Keratinocyte (primary cell): ENCODE results near the gene IL1RAPL1. TPM values are rescaled to one million over a fixed set of nuclear protein-coding genes. Genes with fewer than 3 reads are reported as not detected.

Experiments
- DNase-seq: peaks from one replicate; pipeline ENCODE4 v3.0.0-alpha.2; 2011; ENCODE audit warnings: low read depth, missing footprints, low spot score
- FAIRE-seq: peaks from 2 replicates; lab custom pipeline; 2011; peaks lifted over from hg19 to GRCh38; lab: Jason Lieb, UNC
- H2AFZ ChIP-seq: 2 replicates; pipeline ENCODE4 v1.6.0; 2012; ENCODE audit warnings: low read length, control low read depth, inconsistent platforms; ENCODE audit not compliant: control insufficient read depth
- H3K27ac ChIP-seq: 2 replicates; pipeline ENCODE4 v1.5.1; 2011; ENCODE audit warnings: low read length; ENCODE audit not compliant: control insufficient read depth, insufficient read depth
- H3K27me3 ChIP-seq: 3 replicates; pipeline ENCODE4 v1.6.0; 2011; ENCODE audit warnings: low read length; ENCODE audit not compliant: control insufficient read depth, insufficient read depth; ENCODE audit errors: extremely low read depth
- H3K36me3 ChIP-seq, 2 experiments: 2 replicates in 1 of 2; 3 replicates in 1 of 2; pipeline ENCODE4 v1.5.1; 2011; ENCODE audit warnings: low read length in 2 of 2, mild to moderate bottlenecking in 1 of 2; ENCODE audit not compliant: control insufficient read depth in 2 of 2, insufficient read depth in 2 of 2; ENCODE audit errors: extremely low read depth in 1 of 2
- H3K4me1 ChIP-seq: 3 replicates; pipeline ENCODE4 v1.5.1; 2011; ENCODE audit warnings: low read length; ENCODE audit not compliant: control insufficient read depth, insufficient read depth; ENCODE audit errors: extremely low read depth
- H3K4me2 ChIP-seq: 3 replicates; pipeline ENCODE4 v1.6.0; 2011; ENCODE audit warnings: low read depth, low read length; ENCODE audit not compliant: control insufficient read depth, insufficient read depth; ENCODE audit errors: extremely low read depth
- H3K4me3 ChIP-seq, 3 experiments: fragments of 200-600 bp in 1 of 3; sonication (generic) in 1 of 3; 2 replicates in 2 of 3; 3 replicates in 1 of 3; pipeline ENCODE4 v1.5.1; 2011 to 2016; ENCODE audit warnings: low read length in 3 of 3, mild to moderate bottlenecking in 3 of 3, control low read depth in 2 of 3, inconsistent platforms in 1 of 3, low read depth in 1 of 3, mixed read lengths in 1 of 3, mixed run types in 1 of 3, moderate library complexity in 1 of 3; ENCODE audit not compliant: control insufficient read depth in 2 of 3, insufficient read depth in 2 of 3; ENCODE audit errors: extremely low read depth in 1 of 3
- H3K79me2 ChIP-seq: 2 replicates; pipeline ENCODE4 v1.6.0; 2012; ENCODE audit warnings: low read length; ENCODE audit not compliant: control insufficient read depth, insufficient read depth
- H3K9ac ChIP-seq: 3 replicates; pipeline ENCODE4 v1.6.0; 2011; ENCODE audit warnings: low read length; ENCODE audit not compliant: control insufficient read depth, insufficient read depth; ENCODE audit errors: extremely low read depth
- H3K9me1 ChIP-seq: 3 replicates; pipeline ENCODE4 v1.6.0; 2011; ENCODE audit warnings: low read length; ENCODE audit not compliant: control insufficient read depth, insufficient read depth; ENCODE audit errors: extremely low read depth
- H3K9me3 ChIP-seq: 2 replicates; pipeline ENCODE4 v1.5.1; 2012; ENCODE audit warnings: low read depth, low read length; ENCODE audit not compliant: control insufficient read depth
- H4K20me1 ChIP-seq: 3 replicates; pipeline ENCODE4 v1.6.0; 2011; ENCODE audit warnings: low read length; ENCODE audit not compliant: control insufficient read depth, insufficient read depth; ENCODE audit errors: extremely low read depth
- EZH2 ChIP-seq: IDR thresholded peaks from one replicate; pipeline ENCODE4 v1.6.1; 2012; ENCODE audit warnings: inconsistent platforms, mild to moderate bottlenecking, low read length, moderate library complexity
- dilution Hi-C: fragments of 300-500 bp; cut with MboI; formaldehyde crosslinking; loops from one replicate; pipeline ENCODE4 v1.7.0; 2020; ENCODE audit warnings: low sequenced_read_pairs; ENCODE audit not compliant: extremely low pct_ligation_motif_present
- polyA plus RNA-seq, 5 experiments: library from polyadenylated mRNA; depleted of rRNA in 3 of 5; stranded (reverse) in 3 of 5; stranded (forward) in 1 of 5; unstranded in 1 of 5; fragments of >200 nt; gene quantifications; 1 replicate in 1 of 5; 2 replicates in 3 of 5; 3 replicates in 1 of 5; pipeline versions ENCODE4 v1.2.1 to v1.2.3, GENCODE V29; 2011 to 2012; ENCODE audit warnings: missing spikeins in 2 of 5, low read depth in 1 of 5, low replicate concordance in 1 of 5
- TF ChIP-seq, protein P1 (sequence below), 3 experiments: IDR thresholded peaks in 1 of 3; conservative IDR thresholded peaks in 1 of 3; optimal IDR thresholded peaks in 1 of 3; 2 replicates in 2 of 3; 3 replicates in 1 of 3; pipeline versions ENCODE3 to v1.5.1; 2011; ENCODE audit warnings: low read length in 3 of 3, mild to moderate bottlenecking in 3 of 3, moderate library complexity in 2 of 3, control low read depth in 1 of 3, inconsistent platforms in 1 of 3; ENCODE audit not compliant: insufficient read depth in 2 of 3; ENCODE audit errors: extremely low read depth in 1 of 3

Gene IL1RAPL1
- polyA plus RNA-seq, 1 donor (not counting 4 experiments of a cell fraction or from before 2014, with no cell fraction given), result 2.8 TPM

DNA sequence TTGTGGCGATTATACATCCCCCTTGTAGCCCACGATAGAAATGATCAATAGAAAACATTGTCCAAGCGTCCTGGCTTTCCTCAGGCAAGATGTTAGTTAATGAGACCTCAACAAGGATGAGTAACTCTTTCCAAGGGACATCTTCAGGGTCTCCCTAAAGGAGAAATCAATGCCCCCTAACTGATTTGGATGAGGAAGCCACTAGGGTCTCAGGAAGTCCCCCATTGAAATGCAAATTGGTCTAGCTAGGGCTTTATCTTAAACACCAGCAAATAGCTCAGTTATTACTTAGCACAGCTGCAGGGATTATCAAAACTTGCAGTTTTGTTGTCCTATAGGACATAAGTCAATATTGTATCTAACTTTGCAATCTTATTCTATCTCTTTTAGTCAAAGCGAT, 721.5 kb downstream of the IL1RAPL1 start:
- Histone ChIP-seq H4K20me1 (no peaks in the 10 kb centered on the region), H3K27ac (no peak overlapping the region), H3K9me3 (no peaks in the 10 kb centered on the region), H3K27me3 (no peaks in the 10 kb centered on the region), H3K36me3 (no peaks in the 10 kb centered on the region), H3K9ac (no peak overlapping the region), H3K4me3 (no peak overlapping the region), H2AFZ (no peak overlapping the region), H3K4me2 (no peak overlapping the region), H3K4me1 (no peaks in the 10 kb centered on the region), H3K9me1 (no peaks in the 10 kb centered on the region), H3K79me2 (no peaks in the 10 kb centered on the region)
- TF ChIP-seq EZH2, result no peak
- TF ChIP-seq, protein P1, sequence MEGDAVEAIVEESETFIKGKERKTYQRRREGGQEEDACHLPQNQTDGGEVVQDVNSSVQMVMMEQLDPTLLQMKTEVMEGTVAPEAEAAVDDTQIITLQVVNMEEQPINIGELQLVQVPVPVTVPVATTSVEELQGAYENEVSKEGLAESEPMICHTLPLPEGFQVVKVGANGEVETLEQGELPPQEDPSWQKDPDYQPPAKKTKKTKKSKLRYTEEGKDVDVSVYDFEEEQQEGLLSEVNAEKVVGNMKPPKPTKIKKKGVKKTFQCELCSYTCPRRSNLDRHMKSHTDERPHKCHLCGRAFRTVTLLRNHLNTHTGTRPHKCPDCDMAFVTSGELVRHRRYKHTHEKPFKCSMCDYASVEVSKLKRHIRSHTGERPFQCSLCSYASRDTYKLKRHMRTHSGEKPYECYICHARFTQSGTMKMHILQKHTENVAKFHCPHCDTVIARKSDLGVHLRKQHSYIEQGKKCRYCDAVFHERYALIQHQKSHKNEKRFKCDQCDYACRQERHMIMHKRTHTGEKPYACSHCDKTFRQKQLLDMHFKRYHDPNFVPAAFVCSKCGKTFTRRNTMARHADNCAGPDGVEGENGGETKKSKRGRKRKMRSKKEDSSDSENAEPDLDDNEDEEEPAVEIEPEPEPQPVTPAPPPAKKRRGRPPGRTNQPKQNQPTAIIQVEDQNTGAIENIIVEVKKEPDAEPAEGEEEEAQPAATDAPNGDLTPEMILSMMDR (optimal IDR thresholded peaks at IDR 0.05 in 1 of 3, IDR thresholded peaks at IDR 0.05 in 1 of 3, conservative IDR thresholded peaks at IDR 0.05 in 1 of 3; ENCODE audit: extremely low read depth in 1 of 3, insufficient read depth in 2 of 3, low read length in 3 of 3), result no peak
- dilution Hi-C loops, result no loop called here
- FAIRE-seq (no peak), DNase-seq (no peak)

DNA sequence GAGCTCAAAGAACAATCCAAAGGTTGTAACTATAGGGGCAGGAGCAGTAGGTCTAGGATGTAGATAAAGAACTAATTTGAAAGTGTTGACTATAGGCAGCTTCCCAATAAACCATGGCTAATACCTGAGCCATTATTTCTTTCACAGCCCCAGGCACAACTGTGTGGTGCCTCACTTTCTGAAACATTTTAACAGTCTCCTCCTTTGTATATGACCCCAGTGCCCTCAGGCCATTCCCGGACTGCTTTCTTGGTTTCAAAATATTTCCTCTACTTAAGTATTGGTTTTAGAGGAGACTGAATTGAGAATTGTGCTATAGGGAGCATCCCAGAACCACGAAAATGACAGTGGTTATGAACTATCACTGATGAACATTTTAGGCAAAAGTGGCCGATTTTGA, 728.7 kb downstream of the IL1RAPL1 start:
- FAIRE-seq (no peak), DNase-seq (no peak)
- H3K27me3 ChIP-seq, result no peaks in the 10 kb centered on the region
- H4K20me1 ChIP-seq, result no peaks in the 10 kb centered on the region
- TF ChIP-seq, protein P1 (optimal IDR thresholded peaks at IDR 0.05 in 1 of 3, IDR thresholded peaks at IDR 0.05 in 1 of 3, conservative IDR thresholded peaks at IDR 0.05 in 1 of 3; ENCODE audit: extremely low read depth in 1 of 3, insufficient read depth in 2 of 3, low read length in 3 of 3), result no peak
- TF ChIP-seq EZH2, result no peak
- no peak overlapping the region for H3K9ac ChIP-seq
- H3K4me3 ChIP-seq, result no peak overlapping the region
- H3K9me3 ChIP-seq, result no peaks in the 10 kb centered on the region
- H3K79me2 ChIP-seq, result no peaks in the 10 kb centered on the region
- no peaks in the 10 kb centered on the region for H3K4me1 ChIP-seq
- dilution Hi-C loops, result no loop called here
- no peak overlapping the region for H3K27ac ChIP-seq
- H2AFZ ChIP-seq, result no peak overlapping the region
- no peak overlapping the region for H3K4me2 ChIP-seq
- H3K36me3 ChIP-seq, result no peaks in the 10 kb centered on the region
- H3K9me1 ChIP-seq, result no peaks in the 10 kb centered on the region
